Hepatocyte (in vitro differentiated cells): Measurements from ENCODE around the gene PIK3C2G.

Experiments used
- CTCF ChIP-seq: fragments of 200-600 bp; sonication (generic); IDR thresholded peaks from 2 replicates; pipeline ENCODE4 v1.5.1; 2016; ENCODE audit warnings: antibody characterized with exemption, mild to moderate bottlenecking; ENCODE audit not compliant: poor library complexity
- EZH2phosphoT487 ChIP-seq: fragments of 200-600 bp; sonication (generic); IDR thresholded peaks from one replicate; pipeline ENCODE4 v1.6.1; 2018; ENCODE audit warnings: antibody characterized with exemption, mild to moderate bottlenecking, low read depth, moderate library complexity; ENCODE audit not compliant: unreplicated experiment, severe bottlenecking

GRCh38 chr12:18640321-18640955 is 379.1 kb downstream of the PIK3C2G start:
- TF ChIP-seq CTCF (no peak), EZH2phosphoT487 (no peak)
